Panc1 (cell line): ENCODE data around the gene CLDN5.

Experiments used
- CTCF ChIP-seq: fragments of 450-650 bp; IDR thresholded peaks from 2 replicates; pipeline ENCODE4 v1.5.1; 2017; ENCODE audit warnings: mild to moderate bottlenecking
- POLR2AphosphoS5 ChIP-seq: IDR thresholded peaks from 2 replicates; pipeline ENCODE4 v1.6.1; 2012; ENCODE audit warnings: mild to moderate bottlenecking, low read depth, low read length, moderate library complexity
- REST ChIP-seq, 2 experiments: IDR thresholded peaks; 2 replicates each; pipeline ENCODE4 v1.6.1; 2011 to 2012; ENCODE audit warnings: low read depth in 2 of 2, control low read depth in 1 of 2, low read length in 1 of 2, mild to moderate bottlenecking in 1 of 2, moderate library complexity in 1 of 2; ENCODE audit not compliant: insufficient read depth in 1 of 2
- SIN3A ChIP-seq: IDR thresholded peaks from 2 replicates; pipeline ENCODE4 v1.6.1; 2012; ENCODE audit warnings: low read depth, mild to moderate bottlenecking, low read length, moderate library complexity, borderline replicate concordance; ENCODE audit not compliant: insufficient read depth
- TCF7L2 ChIP-seq: IDR thresholded peaks from 2 replicates; pipeline ENCODE4 v1.6.1; 2011; ENCODE audit warnings: mild to moderate bottlenecking, low read depth, low read length, inconsistent platforms

- TF ChIP-seq CTCF (no peak), SIN3A (no peak), POLR2AphosphoS5 (no peak), REST (IDR thresholded peaks at IDR 0.05; ENCODE audit: insufficient read depth in 1 of 2, low read depth in 2 of 2, low read length in 1 of 2) (no peak), TCF7L2 (no peak)
Observed at GRCh38 chr22:19496324-19496630, 27.9 kb downstream of the CLDN5 start.
